HL-60 (cell line): ENCODE results near the gene CTCF.

Source experiments
- DNase-seq, 2 experiments: peaks; one replicate each; pipeline ENCODE4 v3.0.0-alpha.2; 2010 to 2020; ENCODE audit warnings: low read depth in 1 of 2, low spot score in 1 of 2
- H3K27ac ChIP-seq: fragments of 250-450 bp; sonication (Bioruptor Pico); replicated peaks from 2 replicates; pipeline ENCODE4 v1.5.1; 2020; ENCODE audit warnings: mild to moderate bottlenecking, moderate library complexity
- H3K27me3 ChIP-seq: fragments of 250-450 bp; sonication (Bioruptor Pico); 2 replicates; pipeline ENCODE4 v1.5.1; 2021; ENCODE audit warnings: mild to moderate bottlenecking, moderate library complexity; ENCODE audit not compliant: insufficient read depth, poor library complexity, severe bottlenecking
- H3K4me3 ChIP-seq: replicated peaks from 2 replicates; pipeline ENCODE4 v1.5.1; 2011; ENCODE audit warnings: mild to moderate bottlenecking, control low read depth, low read length; ENCODE audit not compliant: insufficient read depth
- CTCF ChIP-seq: IDR thresholded peaks from one replicate; pipeline ENCODE4 v1.5.1; 2011; ENCODE audit warnings: low read length, control low read depth, inconsistent platforms; ENCODE audit not compliant: insufficient read depth
- GABPA ChIP-seq: IDR thresholded peaks from 2 replicates; pipeline ENCODE4 v1.6.1; 2012; ENCODE audit warnings: low read depth
- POLR2AphosphoS5 ChIP-seq: IDR thresholded peaks from 2 replicates; pipeline ENCODE4 v1.6.1; 2012; ENCODE audit warnings: low read depth
- REST ChIP-seq: IDR thresholded peaks from 2 replicates; pipeline ENCODE4 v1.6.1; 2012; ENCODE audit warnings: low read depth; ENCODE audit not compliant: insufficient replicate concordance
- SPI1 ChIP-seq: IDR thresholded peaks from 2 replicates; pipeline ENCODE4 v1.6.1; 2012; ENCODE audit warnings: low read depth, mild to moderate bottlenecking, borderline replicate concordance

Gene CTCF

DNA sequence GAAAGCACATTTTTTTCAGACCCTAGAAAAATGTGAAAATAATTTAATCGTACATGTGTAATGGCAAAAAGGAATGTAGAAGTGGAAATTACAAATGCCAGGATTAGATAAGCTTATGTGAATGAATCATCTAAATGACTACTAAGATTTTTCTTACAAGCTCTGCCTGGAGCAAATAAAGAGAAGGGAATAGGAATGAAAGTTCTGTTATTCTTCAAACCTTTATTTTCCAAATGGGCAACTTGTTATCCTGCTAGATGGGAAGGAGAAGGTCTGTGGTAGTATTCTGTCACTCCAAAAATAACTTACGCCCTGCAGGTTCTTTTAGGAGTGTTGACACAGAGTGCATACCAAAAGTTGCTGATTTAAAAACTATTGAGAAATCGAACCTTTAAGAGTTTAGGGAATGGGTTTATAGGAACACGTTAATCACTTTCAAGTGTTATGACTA lies 9.7 kb downstream of the CTCF start:
- no peak for TF ChIP-seq SPI1
- TF ChIP-seq GABPA, result no peak
- no peak for TF ChIP-seq POLR2AphosphoS5
- no peak for TF ChIP-seq CTCF
- no peak for TF ChIP-seq REST
- no peak overlapping the region for H3K4me3 ChIP-seq
- no peaks in the 10 kb centered on the region for H3K27me3 ChIP-seq
- no peak overlapping the region for H3K27ac ChIP-seq
- DNase-seq, result no peak

DNA sequence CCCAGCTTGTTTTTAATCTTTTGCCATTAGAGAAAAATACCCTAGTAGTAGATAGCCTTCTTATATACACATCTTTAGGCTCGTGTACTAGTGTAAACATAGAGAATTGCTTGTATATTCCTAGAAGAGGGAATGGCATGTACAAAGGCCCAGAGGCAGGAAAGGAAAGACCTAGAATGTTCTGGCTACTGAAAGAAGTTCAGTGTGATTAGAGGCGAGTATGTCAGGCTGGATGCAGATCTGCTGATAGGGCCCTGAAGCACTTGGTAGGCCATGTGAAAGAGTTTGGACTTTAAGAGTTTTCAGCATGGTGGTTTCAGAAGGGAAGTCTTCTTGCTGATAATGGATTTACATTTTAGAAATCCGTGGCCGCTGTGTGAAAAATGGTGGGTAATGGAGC lies 17.4 kb downstream of the CTCF start:
- Histone ChIP-seq H3K4me3 (no peak overlapping the region), H3K27ac (no peak overlapping the region), H3K27me3 (no peaks in the 10 kb centered on the region)
- no peak for TF ChIP-seq GABPA
- TF ChIP-seq SPI1, result no peak
- TF ChIP-seq POLR2AphosphoS5, result no peak
- no peak for TF ChIP-seq REST
- no peak for DNase-seq

GRCh38 chr16:67580202-67580601 lies 17.9 kb downstream of the CTCF start:
- no peak overlapping the region for H3K4me3 ChIP-seq
- DNase-seq, result no peak
- TF ChIP-seq CTCF, result no peak
- TF ChIP-seq GABPA, result no peak
- TF ChIP-seq POLR2AphosphoS5, result no peak
- no peak for TF ChIP-seq REST
- TF ChIP-seq SPI1, result no peak
- no peaks in the 10 kb centered on the region for H3K27me3 ChIP-seq
- H3K27ac ChIP-seq, result no peak overlapping the region

DNA sequence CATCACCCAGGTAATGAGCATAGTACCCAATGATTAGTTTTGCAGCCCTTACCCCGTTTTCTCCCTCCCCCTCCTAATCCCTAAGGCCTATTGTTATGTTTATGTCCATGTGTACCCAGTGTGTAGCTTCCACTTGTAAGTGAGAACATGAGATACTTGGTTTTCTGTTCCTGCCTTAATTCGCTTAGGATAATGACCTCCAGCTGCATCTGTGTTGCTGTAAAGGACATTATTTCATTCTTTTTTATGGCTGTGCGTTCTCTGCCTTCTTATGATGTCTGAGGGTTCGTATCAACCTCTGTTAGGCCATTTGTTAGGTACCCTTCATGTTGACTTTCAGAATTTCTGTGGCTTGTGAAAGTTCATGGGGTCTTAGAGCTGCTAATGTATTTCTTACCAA lies 31.0 kb downstream of the CTCF start:
- Histone ChIP-seq H3K27ac (no peak overlapping the region), H3K4me3 (no peak overlapping the region), H3K27me3 (no peaks in the 10 kb centered on the region)
- no peak for DNase-seq
- TF ChIP-seq CTCF (no peak), SPI1 (no peak), POLR2AphosphoS5 (no peak), REST (no peak), GABPA (no peak)
